GM21381 (cell line): Measurements from ENCODE around the gene VSNL1.

Experiments used
- ATAC-seq: cut with Tn5 transposase; IDR thresholded peaks from one replicate; pipeline ENCODE4 v1.9.1; 2021; ENCODE audit warnings: mild to moderate bottlenecking, moderate library complexity; ENCODE audit not compliant: unreplicated experiment

Gene VSNL1

GRCh38 chr2:17540093-17540812, at the start of gene VSNL1:
Gene VSNL1 (plus strand): TSS chr2:17540696. CDS start chr2:17592075, 51,379 bp downstream.
- no peak for ATAC-seq

GRCh38 chr2:17495590-17495989, 44.9 kb upstream of the VSNL1 start:
- ATAC-seq, result no peak

GRCh38 chr2:17497718-17498117, 42.8 kb upstream of the VSNL1 start:
- no peak for ATAC-seq

- no peak for ATAC-seq
Measured at GRCh38 chr2:17506736-17507616, 33.5 kb upstream of the VSNL1 start.

GRCh38 chr2:17515652-17516051, 24.8 kb upstream of the VSNL1 start:
- peak; percentile 33 for ATAC-seq

GRCh38 chr2:17517481-17518211, 22.9 kb upstream of the VSNL1 start:
- peak; percentile 16 for ATAC-seq

GRCh38 chr2:17518212-17519154, 22.0 kb upstream of the VSNL1 start, which contains the start of gene RAD51AP2:
Gene RAD51AP2 (minus strand): TSS chr2:17518440. CDS start chr2:17518415, 25 bp downstream.
- ATAC-seq, result peak; percentile 85

GRCh38 chr2:17519486-17519885, 21.0 kb upstream of the VSNL1 start:
- no peak for ATAC-seq

- no peak for ATAC-seq
Measured at GRCh38 chr2:17520761-17521160, 19.7 kb upstream of the VSNL1 start.

GRCh38 chr2:17521621-17522020, 18.9 kb upstream of the VSNL1 start:
- no peak for ATAC-seq

- ATAC-seq, result no peak
Measured at GRCh38 chr2:17522303-17522702, 18.2 kb upstream of the VSNL1 start.

- no peak for ATAC-seq
Measured at GRCh38 chr2:17529771-17530170, 10.7 kb upstream of the VSNL1 start.

GRCh38 chr2:17533546-17533945, 7.0 kb upstream of the VSNL1 start:
- no peak for ATAC-seq

- no peak for ATAC-seq
Measured at GRCh38 chr2:17536416-17536815, 4.1 kb upstream of the VSNL1 start.

GRCh38 chr2:17538022-17538843, 2.3 kb upstream of the VSNL1 start:
- peak; percentile 37 for ATAC-seq

- ATAC-seq, result peak; percentile 46
Measured at GRCh38 chr2:17538844-17539554, 1.5 kb upstream of the VSNL1 start.

- no peak for ATAC-seq
Measured at GRCh38 chr2:17539611-17540092, 844 bp upstream of the VSNL1 start.

- ATAC-seq, result no peak
Measured at GRCh38 chr2:17540813-17541530, 476 bp downstream of the VSNL1 start.
